Measurements from ENCODE around the gene LAMA3. TPM values are rescaled to one million over a fixed set of nuclear protein-coding genes. Genes with fewer than 3 reads are reported as not detected.

LAMA3 gene
- total RNA-seq, 2 donors from 2014 or later, result 0.58 to 1.3 TPM

DNA sequence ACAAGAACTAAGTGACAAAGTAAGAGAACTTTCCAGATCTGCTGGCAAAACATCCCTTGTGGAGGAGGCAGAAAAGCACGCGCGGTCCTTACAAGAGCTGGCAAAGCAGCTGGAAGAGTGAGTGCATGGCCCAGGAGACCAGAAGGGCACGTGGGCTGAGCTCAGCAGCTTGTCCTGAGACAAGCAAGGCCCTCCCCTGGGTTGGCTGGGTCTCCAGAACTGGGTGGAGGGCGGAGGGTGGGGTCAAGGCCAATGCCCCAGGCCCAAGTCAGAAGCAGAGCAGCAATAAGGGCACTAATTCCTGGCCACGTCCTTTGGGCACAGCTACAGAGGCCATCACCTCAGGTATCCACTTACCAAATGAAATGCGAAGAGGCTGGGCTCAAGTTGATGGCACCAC, 214.7 kb downstream of the LAMA3 start:
- WGBS, 2 experiments (ENCODE audit: insufficient coverage in 1 of 2, insufficient read length in 1 of 2), result 82 to 100% methylated on average over 3 to 7 of the region's 7 CpGs

DNA sequence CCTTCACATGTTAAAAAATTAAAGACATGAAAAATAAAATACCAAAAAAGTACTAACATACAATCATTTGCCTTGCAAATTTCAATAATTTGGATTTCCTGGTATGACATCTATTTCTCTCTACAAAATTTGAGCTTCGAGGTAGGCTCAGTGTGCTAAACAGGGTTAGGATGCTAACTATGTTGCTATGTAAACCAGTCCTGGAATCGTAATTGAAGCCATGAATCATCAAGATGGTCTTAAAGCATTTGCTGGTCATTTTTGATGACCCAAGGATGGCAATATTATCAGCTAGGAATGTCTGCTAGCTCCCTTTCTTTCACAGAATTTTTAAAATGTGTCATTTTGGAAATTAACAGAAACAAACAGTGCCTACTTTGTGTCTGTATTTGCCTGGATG, 217.4 kb downstream of the LAMA3 start:
- Mint-ChIP-seq H3K27me3 (ENCODE audit: insufficient read depth) (no peaks in the 10 kb centered on the region), H3K4me3 (no peak overlapping the region), H3K9me3 (no peaks in the 10 kb centered on the region), H3K27ac (no peak overlapping the region), H3K36me3 (ENCODE audit: low read depth) (no peaks in the 10 kb centered on the region), H3K4me1 (no peaks in the 10 kb centered on the region)
- no peak for DNase-seq
- Histone ChIP-seq H3K4me1 (ENCODE audit: control insufficient read depth, insufficient read depth, low read length) (no peaks in the 10 kb centered on the region), H3K36me3 (ENCODE audit: control insufficient read depth, insufficient read depth, low read length) (no peaks in the 10 kb centered on the region), H3K4me3 (ENCODE audit: low read length) (no peak overlapping the region), H3K9ac (ENCODE audit: extremely low read depth, low read length, poor library complexity, severe bottlenecking) (no peak overlapping the region), H3K27me3 (ENCODE audit: control insufficient read depth, insufficient read depth, low read length, poor library complexity, severe bottlenecking) (no peaks in the 10 kb centered on the region), H3K27ac (ENCODE audit: low read depth, low read length) (no peak overlapping the region), H3K9me3 (ENCODE audit: control insufficient read depth, low read length) (no peaks in the 10 kb centered on the region)
- WGBS, 2 experiments (ENCODE audit: insufficient coverage in 1 of 2, insufficient read length in 1 of 2), result 92% methylated on average over 2 of the region's 2 CpGs
- TF ChIP-seq, protein P1, sequence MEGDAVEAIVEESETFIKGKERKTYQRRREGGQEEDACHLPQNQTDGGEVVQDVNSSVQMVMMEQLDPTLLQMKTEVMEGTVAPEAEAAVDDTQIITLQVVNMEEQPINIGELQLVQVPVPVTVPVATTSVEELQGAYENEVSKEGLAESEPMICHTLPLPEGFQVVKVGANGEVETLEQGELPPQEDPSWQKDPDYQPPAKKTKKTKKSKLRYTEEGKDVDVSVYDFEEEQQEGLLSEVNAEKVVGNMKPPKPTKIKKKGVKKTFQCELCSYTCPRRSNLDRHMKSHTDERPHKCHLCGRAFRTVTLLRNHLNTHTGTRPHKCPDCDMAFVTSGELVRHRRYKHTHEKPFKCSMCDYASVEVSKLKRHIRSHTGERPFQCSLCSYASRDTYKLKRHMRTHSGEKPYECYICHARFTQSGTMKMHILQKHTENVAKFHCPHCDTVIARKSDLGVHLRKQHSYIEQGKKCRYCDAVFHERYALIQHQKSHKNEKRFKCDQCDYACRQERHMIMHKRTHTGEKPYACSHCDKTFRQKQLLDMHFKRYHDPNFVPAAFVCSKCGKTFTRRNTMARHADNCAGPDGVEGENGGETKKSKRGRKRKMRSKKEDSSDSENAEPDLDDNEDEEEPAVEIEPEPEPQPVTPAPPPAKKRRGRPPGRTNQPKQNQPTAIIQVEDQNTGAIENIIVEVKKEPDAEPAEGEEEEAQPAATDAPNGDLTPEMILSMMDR (conservative IDR thresholded peaks at IDR 0.05), result no peak

More for the DNA sequence above, 214.7 kb downstream of the LAMA3 start:
- Mint-ChIP-seq H3K27ac (no peak overlapping the region), H3K36me3 (ENCODE audit: low read depth) (no peaks in the 10 kb centered on the region), H3K4me3 (no peak overlapping the region), H3K9me3 (no peaks in the 10 kb centered on the region), H3K4me1 (peaks cover 3% of the 10 kb centered on the region), H3K27me3 (ENCODE audit: insufficient read depth) (no peaks in the 10 kb centered on the region)
- DNase-seq, result no peak
- H3K4me1 ChIP-seq (ENCODE audit: control insufficient read depth, insufficient read depth, low read length), result no peaks in the 10 kb centered on the region
- no peak overlapping the region for H3K4me3 ChIP-seq (ENCODE audit: low read length)
- H3K36me3 ChIP-seq (ENCODE audit: control insufficient read depth, insufficient read depth, low read length), result no peaks in the 10 kb centered on the region
- no peak overlapping the region for H3K9ac ChIP-seq (ENCODE audit: extremely low read depth, low read length, poor library complexity, severe bottlenecking)
- TF ChIP-seq, protein P1 (conservative IDR thresholded peaks at IDR 0.05), result no peak
- H3K27me3 ChIP-seq (ENCODE audit: control insufficient read depth, insufficient read depth, low read length, poor library complexity, severe bottlenecking), result no peaks in the 10 kb centered on the region
- no peaks in the 10 kb centered on the region for H3K9me3 ChIP-seq (ENCODE audit: control insufficient read depth, low read length)
- H3K27ac ChIP-seq (ENCODE audit: low read depth, low read length), result no peak overlapping the region

DNA sequence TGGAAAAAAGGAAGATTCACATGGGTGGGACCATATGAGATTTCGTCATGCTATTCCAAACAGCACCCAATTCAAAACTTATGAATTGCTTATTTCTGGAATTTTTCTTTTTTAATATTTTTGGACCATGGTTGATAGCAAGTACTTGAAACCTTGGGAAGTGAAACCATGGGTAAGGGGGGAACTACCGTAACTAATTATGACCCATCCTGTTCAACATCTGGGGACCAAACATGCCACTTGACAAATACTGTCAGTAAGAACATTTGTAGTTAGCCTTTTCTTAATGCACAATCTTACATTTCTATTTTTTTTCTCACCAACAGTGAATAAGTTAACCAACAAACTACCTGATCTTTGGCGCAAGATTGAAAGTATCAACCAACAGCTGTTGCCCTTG, 219.6 kb downstream of the LAMA3 start:
- Mint-ChIP-seq H3K27ac (no peak overlapping the region), H3K4me3 (no peak overlapping the region)
- WGBS, 2 experiments (ENCODE audit: insufficient coverage in 1 of 2, insufficient read length in 1 of 2), result 97 to 100% methylated on average over 1 to 2 of the region's 3 CpGs

More for the DNA sequence above, 219.6 kb downstream of the LAMA3 start:
- Histone ChIP-seq H3K27ac (ENCODE audit: low read depth, low read length) (no peak overlapping the region), H3K36me3 (ENCODE audit: control insufficient read depth, insufficient read depth, low read length) (no peaks in the 10 kb centered on the region), H3K27me3 (ENCODE audit: control insufficient read depth, insufficient read depth, low read length, poor library complexity, severe bottlenecking) (no peaks in the 10 kb centered on the region), H3K4me3 (ENCODE audit: low read length) (no peak overlapping the region), H3K9ac (ENCODE audit: extremely low read depth, low read length, poor library complexity, severe bottlenecking) (no peak overlapping the region), H3K9me3 (ENCODE audit: control insufficient read depth, low read length) (no peaks in the 10 kb centered on the region), H3K4me1 (ENCODE audit: control insufficient read depth, insufficient read depth, low read length) (peaks cover 8% of the 10 kb centered on the region)
- H3K27me3 Mint-ChIP-seq (ENCODE audit: insufficient read depth), result no peaks in the 10 kb centered on the region
- peaks cover 14% of the 10 kb centered on the region for H3K4me1 Mint-ChIP-seq
- no peaks in the 10 kb centered on the region for H3K36me3 Mint-ChIP-seq (ENCODE audit: low read depth)
- no peaks in the 10 kb centered on the region for H3K9me3 Mint-ChIP-seq
- no peak for DNase-seq
- TF ChIP-seq, protein P1 (conservative IDR thresholded peaks at IDR 0.05), result no peak

Data from endodermal cell (in vitro differentiated cells).